NCI-H2227 (cell line): ENCODE data around the gene TBL1XR1.

ENCODE experiments used
- DNase-seq: peaks from one replicate; lab custom pipeline; 2025; ENCODE audit not compliant: unreplicated experiment; lab: John Stamatoyannopoulos, UW

TBL1XR1 gene

DNA sequence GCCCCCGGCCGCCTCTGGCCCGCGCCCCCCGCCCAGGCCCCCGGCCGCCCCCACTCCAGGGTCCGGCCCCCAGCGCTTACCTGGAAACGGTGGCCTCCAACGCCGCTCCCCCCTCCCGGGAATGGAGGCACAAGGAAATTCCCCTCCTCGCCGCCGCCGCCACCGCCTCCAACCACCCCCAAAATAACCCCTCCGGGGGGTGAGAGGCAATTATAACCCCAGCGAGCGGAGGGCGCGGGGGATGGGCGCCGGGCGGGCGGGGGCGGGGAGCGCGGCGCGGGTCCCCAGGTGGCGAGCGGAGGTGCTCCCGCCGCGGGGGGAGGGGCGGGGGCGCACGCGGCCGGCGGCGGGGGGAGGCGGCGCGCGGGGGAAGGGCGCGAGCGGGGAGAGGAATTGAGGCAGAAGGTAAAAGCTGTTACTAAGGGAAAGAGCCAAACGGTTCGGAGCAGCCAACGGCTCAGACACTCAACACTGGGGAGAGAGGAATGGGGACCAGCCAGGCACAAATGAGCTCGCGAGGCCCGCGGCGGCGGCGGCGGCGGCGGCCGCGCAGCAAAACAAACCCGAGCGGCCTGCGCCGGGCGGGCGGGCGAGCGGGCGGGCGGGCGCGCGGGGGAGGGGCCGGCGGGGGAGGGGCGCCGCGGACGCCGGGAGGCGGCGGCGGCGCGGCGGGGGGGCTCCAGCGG, at the start of gene TBL1XR1:
Gene TBL1XR1, minus strand, starts transcription at position 442 of the 686 bp plus-strand sequence. CDS start 132,505 bp downstream, outside the sequence.
- DNase-seq, result peak; percentile 94

DNA sequence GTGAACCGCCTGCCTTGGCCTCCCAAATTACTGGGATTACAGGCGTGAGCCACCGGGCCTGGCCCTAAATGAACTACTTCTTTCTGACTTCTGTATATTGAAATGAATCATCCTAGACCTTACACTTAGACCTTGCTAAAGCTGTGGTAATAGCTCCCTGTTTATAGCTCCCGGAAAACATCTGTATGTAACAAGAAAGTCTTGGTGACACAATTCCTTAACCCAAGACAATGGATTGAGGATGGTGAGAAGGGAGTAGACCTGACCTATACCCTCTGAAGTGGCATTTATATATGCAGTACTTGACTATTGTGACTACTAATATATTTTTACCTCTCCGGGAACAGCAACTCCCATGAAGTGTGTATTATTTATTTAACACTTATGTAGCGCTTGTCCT, 48.0 kb upstream of the TBL1XR1 start:
- DNase-seq, result no peak

DNA sequence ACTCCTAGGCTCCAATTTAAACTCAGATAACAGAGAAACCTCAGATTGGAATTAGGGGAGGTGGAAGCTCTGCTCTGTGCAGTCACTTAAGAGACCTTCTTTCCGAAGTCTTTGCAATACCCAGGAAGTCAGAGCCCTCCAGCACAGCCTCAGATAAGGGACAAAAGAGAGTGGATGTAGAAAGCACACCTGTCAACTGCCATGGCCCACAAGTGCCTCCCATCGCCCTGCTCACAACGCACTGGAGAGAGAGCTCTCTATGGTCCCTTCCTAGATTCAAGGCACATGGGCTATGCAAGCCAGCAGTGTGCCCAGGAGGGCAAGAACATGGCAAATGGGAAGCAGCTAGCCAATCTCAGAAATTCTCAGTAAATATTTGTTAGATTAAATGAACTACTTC, 47.3 kb upstream of the TBL1XR1 start:
- DNase-seq, result no peak

DNA sequence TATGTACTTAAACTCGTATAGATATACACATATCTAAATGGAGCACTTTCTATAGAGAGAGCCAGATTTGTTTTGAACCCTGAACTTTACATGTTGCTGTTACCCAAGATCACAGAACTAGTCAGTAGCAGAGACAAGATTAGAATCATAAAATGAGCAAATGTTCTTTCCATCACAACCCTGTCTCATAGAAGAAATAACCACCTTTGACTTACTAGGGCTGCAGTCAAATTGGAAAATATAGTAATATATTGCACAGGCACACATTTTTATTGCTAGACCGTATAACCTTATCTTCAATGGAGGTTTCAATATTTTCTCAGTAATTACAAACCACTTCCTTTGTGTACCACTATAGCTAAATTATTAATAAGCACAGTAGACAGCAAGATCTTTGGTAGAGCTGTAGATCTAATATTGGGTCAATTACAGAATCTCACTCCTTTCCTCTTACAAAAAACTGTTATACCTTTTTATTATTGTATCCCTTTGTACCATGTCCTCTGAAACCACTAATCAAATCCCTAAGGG, 41.5 kb upstream of the TBL1XR1 start:
- no peak for DNase-seq

DNA sequence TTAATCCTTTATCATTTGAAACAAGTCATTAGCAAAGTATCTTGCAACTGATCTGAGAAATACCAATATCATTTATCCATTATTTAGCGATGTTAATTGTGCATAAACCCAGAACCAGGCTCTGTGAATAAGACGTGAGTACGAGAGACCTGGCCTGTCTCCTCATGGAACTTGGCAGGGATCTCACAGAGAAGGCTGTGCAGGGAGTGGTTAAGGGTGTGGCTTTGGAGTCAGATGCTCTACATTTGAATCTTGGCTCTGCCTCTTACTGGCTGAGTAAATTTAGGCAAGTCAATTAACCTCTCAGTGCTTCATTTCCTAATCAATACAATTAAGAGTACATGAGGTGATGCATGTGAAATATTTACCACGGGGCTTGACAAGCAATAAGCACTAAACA, 39.9 kb upstream of the TBL1XR1 start:
- no peak for DNase-seq

DNA sequence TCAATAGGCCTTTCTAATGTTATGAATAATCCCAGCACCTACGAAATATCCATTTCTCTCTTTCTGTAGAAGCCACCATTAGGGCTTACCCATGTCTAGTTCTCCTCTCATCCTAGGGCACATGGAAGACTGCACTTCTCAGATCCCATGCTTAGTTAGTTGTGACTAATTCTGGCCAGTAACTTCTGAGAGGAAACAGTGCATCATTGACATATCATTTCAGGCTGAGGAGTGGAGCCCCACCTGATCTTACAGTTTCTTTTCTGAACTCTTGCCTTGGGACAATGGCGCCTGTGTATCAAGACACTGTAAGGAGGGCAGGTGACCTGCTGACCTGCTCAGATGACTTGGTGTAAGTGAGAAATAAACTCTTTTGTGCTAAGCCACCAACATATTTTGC, 39.4 kb upstream of the TBL1XR1 start:
- DNase-seq, result no peak

DNA sequence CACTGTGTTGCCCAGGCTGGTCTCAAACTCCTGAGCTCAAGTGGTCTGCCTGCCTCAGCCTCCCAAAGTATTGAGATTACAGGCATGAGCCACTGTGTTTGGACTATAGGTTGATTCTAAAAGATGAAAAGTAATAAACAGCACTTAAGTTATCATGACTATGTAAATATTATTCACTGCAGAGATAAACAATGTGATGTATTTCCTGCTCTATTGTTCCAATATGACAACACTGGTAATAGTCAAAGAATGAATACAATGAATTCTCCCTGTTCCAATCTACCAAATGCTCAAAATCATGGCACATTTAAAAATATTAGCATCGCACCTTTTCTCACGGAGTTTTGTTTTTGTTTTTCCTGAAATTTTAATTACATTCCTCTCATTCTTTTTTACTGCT, 36.8 kb upstream of the TBL1XR1 start:
- no peak for DNase-seq

DNA sequence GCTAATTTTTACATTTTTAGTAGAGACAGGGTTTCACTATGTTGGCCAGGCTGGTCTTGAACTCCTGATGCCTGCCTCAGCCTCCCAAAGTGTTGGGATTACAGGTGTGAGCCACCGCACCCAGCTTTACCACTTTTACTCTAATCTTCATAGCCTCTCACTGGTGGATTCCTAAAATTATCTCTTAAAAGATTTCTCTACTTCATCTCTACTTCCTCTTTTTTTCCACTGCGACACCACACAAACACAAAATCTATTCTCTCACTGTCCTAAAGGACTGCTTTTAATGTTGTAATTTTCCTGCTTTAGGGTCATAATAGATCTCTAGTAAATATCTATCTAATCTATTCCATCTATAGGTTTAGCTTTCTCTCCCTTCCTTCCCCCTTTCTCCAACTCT, 34.0 kb upstream of the TBL1XR1 start:
- DNase-seq, result no peak

DNA sequence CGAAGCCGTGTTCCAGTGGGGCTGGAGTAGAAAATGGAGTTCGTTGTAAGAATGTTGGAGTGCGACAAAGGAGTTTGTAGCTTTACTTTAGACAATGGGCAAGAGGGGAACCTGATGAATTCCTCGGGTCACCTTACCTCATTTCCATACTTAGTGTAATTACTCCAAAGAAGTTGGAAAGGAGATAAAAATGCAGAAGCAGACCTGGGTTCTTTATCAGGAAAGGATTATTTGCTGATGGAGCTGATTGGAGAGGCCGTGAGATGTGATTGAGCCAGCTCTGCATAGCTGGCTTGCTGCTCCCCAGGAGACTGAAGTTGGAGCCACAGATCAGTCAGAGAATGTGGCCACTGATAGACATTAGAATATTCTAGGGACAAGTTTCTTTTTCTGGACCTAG, 33.4 kb upstream of the TBL1XR1 start:
- DNase-seq, result no peak

DNA sequence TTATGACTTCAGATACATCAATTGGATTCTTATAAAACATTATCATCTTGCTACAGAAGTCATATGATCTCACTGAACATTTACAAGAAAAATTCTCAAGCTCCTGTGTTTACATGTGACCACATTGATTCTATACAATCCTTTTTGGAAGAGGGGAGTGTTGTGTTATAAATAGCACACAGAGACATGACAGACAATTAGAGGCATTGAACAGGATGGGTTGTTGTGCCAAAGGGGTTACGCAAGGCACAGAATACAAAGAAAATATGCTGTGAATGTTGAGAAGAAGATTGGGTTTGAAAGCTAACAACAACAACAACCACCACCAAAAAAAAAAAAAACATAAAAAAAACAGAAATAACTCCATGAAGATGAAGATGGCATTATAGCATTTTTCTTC, 32.5 kb upstream of the TBL1XR1 start:
- no peak for DNase-seq

DNA sequence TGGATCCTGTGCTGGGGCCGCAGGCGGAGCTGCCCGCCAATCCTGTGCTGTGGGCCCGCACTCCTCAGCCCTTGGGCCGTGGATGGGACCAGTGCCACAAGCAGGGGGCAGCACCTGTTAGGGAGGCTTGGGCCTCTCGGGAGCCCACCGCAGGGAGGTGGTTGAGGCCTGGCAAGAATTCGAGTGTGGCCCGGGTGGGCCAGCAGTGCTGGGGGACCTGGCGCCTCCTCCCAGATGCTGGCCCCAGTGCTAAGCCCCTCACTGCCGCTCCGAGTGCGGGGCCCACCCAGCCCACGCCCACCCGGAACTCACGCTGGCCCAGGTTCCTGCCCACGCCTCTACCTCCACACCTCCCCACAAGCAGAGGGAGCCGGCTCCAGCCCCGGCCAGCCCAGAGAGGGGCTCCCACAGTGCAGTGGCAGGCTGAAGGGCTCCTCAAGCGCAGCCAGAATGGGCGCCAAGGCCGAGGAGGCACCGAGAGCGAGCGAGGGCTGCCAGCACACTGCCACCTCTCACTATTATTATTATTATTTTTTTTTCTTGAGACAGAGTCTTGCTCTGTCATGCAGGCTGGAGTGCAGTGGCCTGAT, 31.4 kb upstream of the TBL1XR1 start:
- DNase-seq, result no peak

DNA sequence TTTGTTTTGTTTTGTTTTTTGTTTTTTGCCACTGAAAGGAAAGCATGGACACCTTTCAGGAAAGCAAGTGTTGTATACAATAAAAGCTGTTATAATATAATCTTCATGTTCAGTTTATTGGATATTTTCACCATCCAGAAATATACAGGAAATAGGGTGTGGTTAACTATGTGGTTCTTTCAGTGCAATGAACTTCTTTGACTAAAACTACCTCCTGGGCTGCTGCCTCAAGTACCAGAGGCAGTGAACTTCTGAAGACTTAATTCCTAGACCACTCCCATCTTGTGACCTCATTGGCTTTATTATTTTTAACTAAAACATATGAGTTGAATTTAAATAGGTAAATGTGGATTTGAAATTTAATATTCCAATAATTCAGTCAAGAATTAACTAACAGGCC, 27.1 kb upstream of the TBL1XR1 start:
- no peak for DNase-seq

DNA sequence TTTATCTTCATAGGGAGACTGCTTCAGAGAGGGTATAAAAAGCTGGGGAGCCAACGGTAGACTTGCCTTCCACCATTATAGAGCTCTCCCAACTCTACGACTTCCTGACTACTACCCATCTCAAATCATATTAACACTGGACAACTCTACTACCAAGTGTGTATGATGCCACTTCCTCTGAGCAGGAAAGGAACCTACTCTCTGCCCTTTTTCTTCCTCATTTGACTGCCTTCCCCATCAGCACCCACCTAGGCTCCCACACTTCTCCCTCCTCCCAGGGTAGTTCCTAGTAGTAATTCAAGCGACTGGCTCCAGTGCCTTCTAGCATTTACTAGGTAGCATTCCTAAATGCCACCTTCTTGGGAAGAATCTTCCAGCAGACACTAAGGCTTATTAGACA, 24.5 kb upstream of the TBL1XR1 start:
- no peak for DNase-seq

DNA sequence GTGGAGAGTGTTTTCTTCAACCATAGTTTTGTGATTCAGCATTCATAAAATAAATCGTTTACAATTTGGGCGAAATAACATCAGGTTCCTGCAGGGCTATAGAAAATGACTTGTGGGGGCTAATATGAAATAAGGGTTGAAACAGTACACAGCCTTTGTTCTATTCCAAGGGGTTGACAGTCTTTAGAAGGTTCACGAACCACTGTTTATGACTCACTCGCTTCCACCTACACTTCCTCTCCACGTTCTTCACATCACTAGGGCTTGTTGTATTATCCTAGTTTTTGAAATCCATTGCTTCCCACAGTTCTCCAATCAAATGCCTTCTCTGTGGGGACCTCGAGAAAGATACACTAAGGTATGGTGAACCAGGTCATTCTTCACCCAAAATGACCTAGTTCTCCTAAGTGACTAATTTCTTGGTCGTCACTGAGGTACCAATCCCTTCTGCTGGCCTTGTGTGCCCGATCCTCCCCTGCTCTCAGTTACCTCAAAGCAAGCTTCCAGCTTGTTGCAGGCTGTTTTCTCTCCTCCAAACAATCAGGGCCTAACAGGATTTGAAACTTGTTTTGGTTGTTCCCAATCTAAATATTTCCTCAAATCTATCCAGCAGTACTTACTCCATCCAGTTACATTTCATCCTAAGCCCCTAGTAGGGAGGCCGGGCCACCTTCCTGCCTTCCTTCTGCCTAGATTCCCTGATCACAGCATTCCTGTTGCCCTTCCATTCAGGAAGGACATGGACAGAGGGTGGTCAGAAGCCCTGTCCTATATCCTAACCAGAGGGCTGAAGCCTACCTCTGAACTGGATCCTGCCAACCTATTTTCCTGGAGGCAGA, 23.1 kb upstream of the TBL1XR1 start:
- no peak for DNase-seq

DNA sequence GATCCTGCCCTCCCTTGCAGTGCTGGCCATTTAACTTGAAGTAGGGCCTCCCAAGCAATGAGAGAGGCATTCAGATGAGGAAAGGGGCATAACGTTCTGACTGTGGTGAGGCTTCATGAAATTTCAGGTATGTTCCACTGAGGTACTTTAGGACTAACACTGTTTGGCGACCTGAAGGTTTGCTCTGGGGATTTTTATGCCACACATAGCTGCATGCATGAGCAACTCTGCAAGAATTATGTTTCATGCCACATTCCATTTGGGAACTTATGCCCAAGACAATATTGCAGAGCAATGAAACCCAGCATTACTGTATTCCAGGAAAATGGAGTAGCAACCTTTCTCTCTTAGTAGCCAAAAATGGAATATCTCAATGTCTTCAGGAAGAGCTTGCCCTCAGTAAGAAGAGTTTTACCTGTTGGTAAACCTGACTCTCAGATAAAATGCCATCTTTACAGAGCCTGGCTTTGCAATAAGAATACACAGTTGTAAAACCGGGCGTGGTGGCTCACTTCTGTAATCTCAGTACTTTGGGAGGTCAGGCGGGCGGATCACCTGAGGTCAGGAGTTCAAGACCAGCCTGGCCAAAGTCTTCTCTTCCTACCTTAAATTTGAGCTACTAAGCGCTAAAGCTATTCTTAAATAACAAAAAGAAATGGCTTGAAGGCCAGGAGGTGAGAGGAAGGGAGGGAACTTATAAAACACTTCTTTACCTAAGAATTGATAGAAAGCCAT, 16.7 kb upstream of the TBL1XR1 start:
- no peak for DNase-seq

DNA sequence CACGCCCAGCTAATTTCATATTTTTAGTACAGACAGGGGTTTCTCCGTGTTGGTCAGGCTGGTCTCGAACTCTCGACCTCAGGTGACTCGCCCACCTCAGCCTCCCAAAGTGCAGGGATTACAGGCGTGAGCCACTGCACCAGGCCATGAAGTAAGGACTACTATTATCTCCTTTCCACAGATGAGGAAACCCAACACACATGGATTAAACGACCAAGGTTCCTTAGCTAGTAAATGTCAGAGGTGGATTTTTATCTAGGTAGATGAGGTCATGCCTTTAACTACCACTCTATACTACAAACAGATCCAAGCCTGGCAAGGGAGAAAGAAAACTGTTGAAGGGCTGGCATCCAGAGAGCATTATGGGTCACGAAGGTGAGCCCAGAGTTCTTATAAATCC, 15.5 kb upstream of the TBL1XR1 start:
- DNase-seq, result no peak

DNA sequence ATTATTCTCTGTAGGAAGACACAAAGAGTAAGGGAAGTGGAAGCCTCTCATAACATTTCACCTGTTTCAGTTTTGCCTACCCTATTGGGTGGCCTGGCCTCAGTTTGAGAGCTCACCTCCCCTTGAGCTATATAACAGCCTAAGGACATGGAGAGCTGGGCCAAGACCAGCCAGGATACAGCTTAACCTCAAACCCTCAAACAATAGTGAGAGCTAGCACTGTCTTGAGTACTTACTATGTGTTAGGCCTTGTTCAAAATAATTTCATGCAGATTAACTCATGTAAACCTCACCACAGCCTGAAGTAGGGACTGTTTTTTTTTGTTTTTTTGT, 15.0 kb upstream of the TBL1XR1 start:
- DNase-seq, result no peak

DNA sequence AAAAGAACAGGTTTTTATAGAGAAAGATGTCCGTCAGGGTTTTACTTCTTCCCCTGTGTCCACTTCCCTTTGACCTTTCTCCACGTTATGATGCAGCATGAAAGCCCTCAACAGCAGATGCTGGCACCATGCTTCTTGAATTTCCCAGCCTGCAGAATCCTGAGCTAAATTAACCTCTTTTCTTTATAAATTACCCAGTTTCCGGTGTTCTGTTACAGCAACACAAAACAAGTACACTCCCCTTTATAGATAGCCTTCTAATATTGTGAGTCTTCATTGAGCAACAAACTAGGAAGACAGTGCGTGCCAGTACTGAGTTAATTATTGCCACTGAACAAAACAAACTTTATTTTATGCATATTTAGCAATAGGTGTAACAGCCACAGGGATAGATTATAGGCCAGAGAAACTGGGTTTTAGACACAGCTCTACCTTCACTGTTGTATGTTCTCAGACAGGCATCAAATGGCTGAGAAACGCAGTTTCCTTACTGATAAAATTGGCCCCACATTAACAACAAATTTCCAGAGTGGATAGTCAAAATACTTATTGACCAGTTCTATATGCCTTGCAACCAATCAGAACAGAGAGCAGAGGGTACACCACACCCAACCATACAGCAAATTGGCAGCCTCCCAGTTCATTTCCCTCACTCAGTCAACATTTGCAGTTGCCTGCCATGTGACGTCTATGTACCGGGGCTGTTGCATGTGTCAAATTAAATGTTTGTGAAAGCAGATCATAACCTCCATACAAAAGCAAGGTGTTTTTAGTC, 14.4 kb upstream of the TBL1XR1 start:
- DNase-seq, result no peak

DNA sequence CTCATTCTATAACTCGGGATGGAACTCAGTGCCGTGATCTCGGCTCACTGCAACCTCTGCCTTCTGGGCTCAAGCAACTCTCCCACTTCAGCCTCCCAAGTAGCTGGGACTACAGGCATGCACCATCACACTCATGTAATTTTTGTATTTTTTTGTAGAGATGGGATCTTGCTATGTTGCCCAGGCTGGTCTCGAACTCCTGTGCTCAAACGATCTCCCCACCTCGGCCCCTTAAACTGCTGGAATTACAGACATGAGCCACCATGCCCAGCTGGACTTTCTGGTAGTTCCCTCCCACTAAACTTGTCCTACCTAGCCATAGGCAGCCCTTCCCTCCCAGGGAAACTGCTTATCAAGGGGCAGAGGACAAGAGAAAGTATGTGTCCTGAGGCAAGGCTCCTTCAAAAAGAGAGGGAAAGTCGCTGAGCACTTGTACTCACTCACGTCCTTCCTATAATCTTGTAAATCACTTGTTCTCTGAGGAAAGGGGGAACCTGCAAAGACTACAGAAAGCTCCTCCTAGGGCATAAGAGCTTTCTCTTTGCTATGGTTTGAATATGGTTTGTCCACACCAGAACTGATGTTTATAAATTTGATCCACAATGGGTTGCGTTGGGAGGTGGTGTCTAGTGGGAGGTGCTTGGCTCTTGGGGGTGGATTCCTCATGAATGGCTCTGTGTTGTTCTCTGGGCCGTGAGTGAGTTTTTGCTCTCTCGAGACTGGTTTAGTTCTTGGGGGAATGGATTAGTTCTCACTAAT, 13.6 kb upstream of the TBL1XR1 start:
- no peak for DNase-seq

DNA sequence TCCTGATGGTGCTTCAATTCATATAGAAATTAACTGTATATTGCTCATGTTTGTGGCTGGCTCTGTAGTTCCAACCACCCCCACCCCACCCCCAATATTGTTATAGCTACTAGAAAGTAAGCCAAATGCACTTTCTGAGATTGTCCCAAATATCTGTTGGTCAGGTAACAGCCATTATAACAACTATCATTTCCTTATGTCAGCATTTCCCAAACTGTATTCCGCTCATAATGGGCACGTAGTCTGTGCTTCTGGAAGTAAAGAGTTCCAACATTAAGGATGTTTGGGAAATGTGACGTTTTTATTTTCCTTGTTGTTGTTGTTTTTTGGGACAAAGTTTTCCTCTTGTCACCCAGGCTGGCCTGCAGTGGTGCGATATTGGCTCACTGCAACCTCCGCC, 12.2 kb upstream of the TBL1XR1 start:
- no peak for DNase-seq
